HCT116 (cell line): ENCODE data around the gene PDE7B. TPM values are rescaled to one million over a fixed set of nuclear protein-coding genes. Genes with fewer than 3 reads are reported as not detected.

Experiments used
- ATAC-seq: fragments of 200-7000 bp; cut with Tn5 transposase; 2 replicates; pipeline ENCODE4 v1.9.1; 2020; ENCODE audit warnings: mild to moderate bottlenecking, moderate library complexity
- BruUV-seq: library from RNA; stranded (reverse); fragments of 400-500 nt; replicated peaks from 2 replicates; lab custom pipeline; 2021; lab: Mats Ljungman, UMichigan
- CTCF ChIA-PET: fragments of 300-600 bp; sonication (Branson Sonifier 250); formaldehyde crosslinking; loops from one replicate; lab custom pipeline; 2021; ENCODE audit warnings: antibody characterized with exemption; lab: Charles Lee
- POLR2A ChIA-PET: fragments of 300-600, 350-600 bp; sonication (Branson Sonifier 250); formaldehyde crosslinking; loops from one replicate; lab custom pipeline; 2021; ENCODE audit warnings: antibody characterized with exemption; lab: Charles Lee
- RAD21 ChIA-PET, 2 experiments: fragments of 300-600 bp; sonication (Branson Sonifier 250); formaldehyde crosslinking; loops; one replicate each; lab custom pipeline; 2023; ENCODE audit warnings: low total read pairs in 2 of 2; ENCODE audit not compliant: uncharacterized antibody in 2 of 2, unreplicated experiment in 2 of 2, low non-redundant PET in 1 of 2; lab: Charles Lee
- DNase-seq: peaks from one replicate; pipeline ENCODE4 v3.0.0-alpha.2; 2010; ENCODE audit warnings: low read depth, low spot score
- H2AFZ ChIP-seq: fragments of 200-600 bp; shearing (Covaris generic), sonication (generic); 2 replicates; pipeline ENCODE4 v1.6.1; 2017; ENCODE audit warnings: low read depth, mixed run types, mixed read lengths, antibody characterized with exemption, low read length; ENCODE audit not compliant: poor library complexity, severe bottlenecking
- H3K27ac ChIP-seq: 2 replicates; pipeline ENCODE4 v1.5.1; 2012; ENCODE audit warnings: low read depth, low read length
- H3K27me3 ChIP-seq: fragments of 200-600 bp; sonication (generic); 2 replicates; pipeline ENCODE4 v1.6.1; 2016; ENCODE audit warnings: mixed run types, low read length, mixed read lengths; ENCODE audit not compliant: insufficient read depth
- H3K36me3 ChIP-seq, 2 experiments: fragments of 200-500 bp in 1 of 2; fragments of 200-600 bp in 1 of 2; sonication (Bioruptor generic) in 1 of 2; sonication (generic) in 1 of 2; 2 replicates each; pipeline versions ENCODE4 v1.5.1 to v1.6.1; 2014 to 2016; ENCODE audit warnings: low read length in 2 of 2, inconsistent platforms in 1 of 2, mixed read lengths in 1 of 2, mixed run types in 1 of 2; ENCODE audit not compliant: insufficient read depth in 2 of 2, control insufficient read depth in 1 of 2
- H3K4me1 ChIP-seq, 2 experiments: fragments of 200-600 bp in 1 of 2; sonication (generic) in 1 of 2; 2 replicates each; pipeline versions ENCODE4 v1.5.1 to v1.6.1; 2012 to 2017; ENCODE audit warnings: low read length in 2 of 2, inconsistent platforms in 1 of 2, mild to moderate bottlenecking in 1 of 2, mixed read lengths in 1 of 2, mixed run types in 1 of 2, moderate library complexity in 1 of 2; ENCODE audit not compliant: insufficient read depth in 2 of 2, control insufficient read depth in 1 of 2
- H3K4me2 ChIP-seq: fragments of 200-600 bp; sonication (generic); 2 replicates; pipeline ENCODE4 v1.6.1; 2017; ENCODE audit warnings: mixed run types, low read length, mixed read lengths
- H3K4me3 ChIP-seq, 2 experiments: fragments of 200-600 bp in 1 of 2; sonication (generic) in 1 of 2; replicated peaks in 1 of 2; 2 replicates each; pipeline ENCODE4 v1.5.1; 2011 to 2016; ENCODE audit warnings: low read length in 2 of 2, control low read depth in 1 of 2, low read depth in 1 of 2, mild to moderate bottlenecking in 1 of 2, mixed read lengths in 1 of 2, mixed run types in 1 of 2
- H3K79me2 ChIP-seq: fragments of 200-600 bp; sonication (generic); 2 replicates; pipeline ENCODE4 v1.6.1; 2017; ENCODE audit warnings: mild to moderate bottlenecking, mixed run types, low read length, moderate library complexity, mixed read lengths; ENCODE audit not compliant: insufficient read depth
- H3K9ac ChIP-seq: fragments of 200-600 bp; sonication (generic); 2 replicates; pipeline ENCODE4 v1.6.1; 2016; ENCODE audit warnings: low read length, mixed read lengths
- H3K9me2 ChIP-seq: fragments of 200-600 bp; sonication (generic), shearing (Covaris generic); 2 replicates; pipeline ENCODE4 v1.6.1; 2017; ENCODE audit warnings: mixed run types, mild to moderate bottlenecking, moderate library complexity; ENCODE audit not compliant: insufficient read depth
- H3K9me3 ChIP-seq, 2 experiments: fragments of 200-500 bp in 1 of 2; fragments of 200-600 bp in 1 of 2; sonication (Bioruptor generic) in 1 of 2; sonication (generic) in 1 of 2; 2 replicates each; pipeline ENCODE4 v1.6.1; 2014 to 2017; ENCODE audit warnings: low read length in 2 of 2, mixed read lengths in 2 of 2, inconsistent platforms in 1 of 2, low read depth in 1 of 2, mild to moderate bottlenecking in 1 of 2, mixed run types in 1 of 2, moderate library complexity in 1 of 2; ENCODE audit not compliant: control insufficient read depth in 1 of 2, insufficient read depth in 1 of 2
- H4K20me1 ChIP-seq: fragments of 200-600 bp; sonication (generic), shearing (Covaris generic); 2 replicates; pipeline ENCODE4 v1.6.1; 2017; ENCODE audit warnings: mixed run types, mild to moderate bottlenecking, moderate library complexity; ENCODE audit not compliant: insufficient read depth
- CBX3 ChIP-seq: IDR thresholded peaks from 2 replicates; pipeline ENCODE4 v1.6.1; 2012; ENCODE audit warnings: low read depth
- CEBPB ChIP-seq: IDR thresholded peaks from 2 replicates; pipeline ENCODE4 v1.6.1; 2012; ENCODE audit warnings: low read depth
- EGR1 ChIP-seq: IDR thresholded peaks from 2 replicates; pipeline ENCODE4 v1.6.1; 2012; ENCODE audit warnings: low read depth
- ELF1 ChIP-seq: IDR thresholded peaks from 2 replicates; pipeline ENCODE4 v1.6.1; 2012; ENCODE audit warnings: low read depth, borderline replicate concordance
- EZH2 ChIP-seq: fragments of 200-600 bp; sonication (generic); IDR thresholded peaks from 2 replicates; pipeline ENCODE4 v1.6.1; 2017; ENCODE audit warnings: antibody characterized with exemption, mixed run types
- FOSL1 ChIP-seq: IDR thresholded peaks from 2 replicates; pipeline ENCODE4 v1.6.1; 2012; ENCODE audit warnings: low read depth
- JUND ChIP-seq: IDR thresholded peaks from 2 replicates; pipeline ENCODE4 v1.6.1; 2012
- POLR2A ChIP-seq: IDR thresholded peaks from 2 replicates; pipeline ENCODE4 v1.7.0; 2011; ENCODE audit warnings: borderline replicate concordance; ENCODE audit not compliant: insufficient read depth, insufficient read length; ENCODE audit errors: extremely low read depth
- POLR2AphosphoS5 ChIP-seq: IDR thresholded peaks from 2 replicates; pipeline ENCODE4 v1.6.1; 2011; ENCODE audit warnings: mild to moderate bottlenecking, low read depth, low read length, moderate library complexity
- SIN3A ChIP-seq: IDR thresholded peaks from 2 replicates; pipeline ENCODE4 v1.6.1; 2012; ENCODE audit warnings: low read depth
- SP1 ChIP-seq: IDR thresholded peaks from 2 replicates; pipeline ENCODE4 v1.6.1; 2012; ENCODE audit warnings: low read depth
- SRF ChIP-seq: IDR thresholded peaks from 2 replicates; pipeline ENCODE4 v1.6.1; 2012; ENCODE audit warnings: low read depth
- TCF7L2 ChIP-seq: IDR thresholded peaks from 2 replicates; pipeline ENCODE4 v1.7.0; 2011; ENCODE audit warnings: borderline replicate concordance, inconsistent platforms; ENCODE audit not compliant: insufficient read depth, insufficient read length; ENCODE audit errors: extremely low read depth
- YY1 ChIP-seq: IDR thresholded peaks from 2 replicates; pipeline ENCODE4 v1.6.1; 2011; ENCODE audit warnings: low read length, low read depth, moderate library complexity, mild to moderate bottlenecking; ENCODE audit not compliant: insufficient replicate concordance; ENCODE audit errors: extremely low read depth
- ZFX ChIP-seq: fragments of 450-650 bp; IDR thresholded peaks from 2 replicates; pipeline ENCODE4 v1.6.1; 2017
- intact Hi-C: fragments of 100-400 bp; cut with micrococcal nuclease; formaldehyde crosslinking; loops from 2 replicates; pipeline ENCODE4 v1.10.0; 2022
- total RNA-seq: library from RNA; stranded (reverse); gene quantifications from one replicate; pipeline ENCODE4 v1.2.1, GENCODE V29; 2021; ENCODE audit not compliant: unreplicated experiment
- TF ChIP-seq, protein P1 (sequence below): IDR thresholded peaks from 2 replicates; pipeline ENCODE4 v1.6.1; 2012
- TF ChIP-seq, protein P2 (sequence below): IDR thresholded peaks from 2 replicates; pipeline ENCODE4 v1.6.1; 2011; ENCODE audit warnings: mild to moderate bottlenecking, low read length, moderate library complexity; ENCODE audit not compliant: insufficient replicate concordance; ENCODE audit errors: extremely low read depth
- TF ChIP-seq, protein P3 (sequence below): IDR thresholded peaks from 2 replicates; pipeline ENCODE4 v1.6.1; 2012; ENCODE audit warnings: low read depth

Gene PDE7B
- total RNA-seq, 1 experiment from 2014 or later: 0.61 TPM

DNA sequence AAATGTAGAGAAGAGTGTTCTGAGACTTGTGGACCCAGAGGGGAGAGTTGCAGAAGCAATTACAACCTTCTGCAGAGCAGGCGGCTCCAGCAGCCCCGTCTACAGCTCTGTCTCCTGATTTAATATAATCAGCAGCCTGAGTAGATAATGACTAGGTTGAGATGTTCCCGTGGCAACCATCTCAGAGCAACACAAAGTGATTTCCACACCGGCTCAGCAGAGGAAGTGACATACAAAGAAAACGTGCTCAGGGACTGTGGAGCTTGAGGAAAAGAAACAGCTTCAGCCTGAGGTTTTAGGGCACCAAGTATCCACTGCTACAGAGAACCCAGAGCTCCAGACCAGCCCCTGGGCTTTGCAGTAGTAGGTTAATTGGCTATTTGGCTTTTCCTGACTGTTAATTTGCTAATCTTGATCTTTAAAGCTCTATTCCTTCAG is 262.3 kb downstream of the PDE7B start:
- Histone ChIP-seq H2AFZ (no peak overlapping the region), H3K27me3 (no peaks in the 10 kb centered on the region), H3K36me3 (no peaks in the 10 kb centered on the region), H3K79me2 (no peaks in the 10 kb centered on the region), H3K4me3 (no peak overlapping the region), H3K27ac (no peak overlapping the region), H3K4me1 (no peaks in the 10 kb centered on the region), H3K9me3 (no peaks in the 10 kb centered on the region), H3K9ac (no peak overlapping the region), H3K4me2 (no peak overlapping the region), H4K20me1 (no peaks in the 10 kb centered on the region), H3K9me2 (no peaks in the 10 kb centered on the region; the same call in 1 of the 2 replicates)
- ChIA-PET RAD21 (no interaction called here), CTCF (no interaction called here), POLR2A (no interaction called here)
- no TSS peak for BruUV-seq
- ATAC-seq (no peak), DNase-seq (no peak)
- intact Hi-C loops: no loop called here
- TF ChIP-seq JUND: no peak
- no peak for TF ChIP-seq CBX3
- no peak for TF ChIP-seq POLR2AphosphoS5
- no peak for TF ChIP-seq ELF1
- no peak for TF ChIP-seq ZFX
- no peak for TF ChIP-seq SIN3A
- TF ChIP-seq SP1: no peak
- TF ChIP-seq EZH2: no peak
- no peak for TF ChIP-seq POLR2A
- no peak for TF ChIP-seq CEBPB
- no peak for TF ChIP-seq TCF7L2
- TF ChIP-seq YY1: no peak
- no peak for TF ChIP-seq FOSL1
- TF ChIP-seq, protein P1, sequence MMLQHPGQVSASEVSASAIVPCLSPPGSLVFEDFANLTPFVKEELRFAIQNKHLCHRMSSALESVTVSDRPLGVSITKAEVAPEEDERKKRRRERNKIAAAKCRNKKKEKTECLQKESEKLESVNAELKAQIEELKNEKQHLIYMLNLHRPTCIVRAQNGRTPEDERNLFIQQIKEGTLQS: no peak
- TF ChIP-seq, protein P2, sequence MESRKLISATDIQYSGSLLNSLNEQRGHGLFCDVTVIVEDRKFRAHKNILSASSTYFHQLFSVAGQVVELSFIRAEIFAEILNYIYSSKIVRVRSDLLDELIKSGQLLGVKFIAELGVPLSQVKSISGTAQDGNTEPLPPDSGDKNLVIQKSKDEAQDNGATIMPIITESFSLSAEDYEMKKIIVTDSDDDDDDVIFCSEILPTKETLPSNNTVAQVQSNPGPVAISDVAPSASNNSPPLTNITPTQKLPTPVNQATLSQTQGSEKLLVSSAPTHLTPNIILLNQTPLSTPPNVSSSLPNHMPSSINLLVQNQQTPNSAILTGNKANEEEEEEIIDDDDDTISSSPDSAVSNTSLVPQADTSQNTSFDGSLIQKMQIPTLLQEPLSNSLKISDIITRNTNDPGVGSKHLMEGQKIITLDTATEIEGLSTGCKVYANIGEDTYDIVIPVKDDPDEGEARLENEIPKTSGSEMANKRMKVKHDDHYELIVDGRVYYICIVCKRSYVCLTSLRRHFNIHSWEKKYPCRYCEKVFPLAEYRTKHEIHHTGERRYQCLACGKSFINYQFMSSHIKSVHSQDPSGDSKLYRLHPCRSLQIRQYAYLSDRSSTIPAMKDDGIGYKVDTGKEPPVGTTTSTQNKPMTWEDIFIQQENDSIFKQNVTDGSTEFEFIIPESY: no peak
- no peak for TF ChIP-seq EGR1
- TF ChIP-seq SRF: no peak
- TF ChIP-seq, protein P3, sequence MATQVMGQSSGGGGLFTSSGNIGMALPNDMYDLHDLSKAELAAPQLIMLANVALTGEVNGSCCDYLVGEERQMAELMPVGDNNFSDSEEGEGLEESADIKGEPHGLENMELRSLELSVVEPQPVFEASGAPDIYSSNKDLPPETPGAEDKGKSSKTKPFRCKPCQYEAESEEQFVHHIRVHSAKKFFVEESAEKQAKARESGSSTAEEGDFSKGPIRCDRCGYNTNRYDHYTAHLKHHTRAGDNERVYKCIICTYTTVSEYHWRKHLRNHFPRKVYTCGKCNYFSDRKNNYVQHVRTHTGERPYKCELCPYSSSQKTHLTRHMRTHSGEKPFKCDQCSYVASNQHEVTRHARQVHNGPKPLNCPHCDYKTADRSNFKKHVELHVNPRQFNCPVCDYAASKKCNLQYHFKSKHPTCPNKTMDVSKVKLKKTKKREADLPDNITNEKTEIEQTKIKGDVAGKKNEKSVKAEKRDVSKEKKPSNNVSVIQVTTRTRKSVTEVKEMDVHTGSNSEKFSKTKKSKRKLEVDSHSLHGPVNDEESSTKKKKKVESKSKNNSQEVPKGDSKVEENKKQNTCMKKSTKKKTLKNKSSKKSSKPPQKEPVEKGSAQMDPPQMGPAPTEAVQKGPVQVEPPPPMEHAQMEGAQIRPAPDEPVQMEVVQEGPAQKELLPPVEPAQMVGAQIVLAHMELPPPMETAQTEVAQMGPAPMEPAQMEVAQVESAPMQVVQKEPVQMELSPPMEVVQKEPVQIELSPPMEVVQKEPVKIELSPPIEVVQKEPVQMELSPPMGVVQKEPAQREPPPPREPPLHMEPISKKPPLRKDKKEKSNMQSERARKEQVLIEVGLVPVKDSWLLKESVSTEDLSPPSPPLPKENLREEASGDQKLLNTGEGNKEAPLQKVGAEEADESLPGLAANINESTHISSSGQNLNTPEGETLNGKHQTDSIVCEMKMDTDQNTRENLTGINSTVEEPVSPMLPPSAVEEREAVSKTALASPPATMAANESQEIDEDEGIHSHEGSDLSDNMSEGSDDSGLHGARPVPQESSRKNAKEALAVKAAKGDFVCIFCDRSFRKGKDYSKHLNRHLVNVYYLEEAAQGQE: no peak
